Measurements from ENCODE around the gene GBP7.
A peak's percentile ranks its signal among the peaks of the same experiment; 100 is the strongest.

The GBP7 gene

DNA sequence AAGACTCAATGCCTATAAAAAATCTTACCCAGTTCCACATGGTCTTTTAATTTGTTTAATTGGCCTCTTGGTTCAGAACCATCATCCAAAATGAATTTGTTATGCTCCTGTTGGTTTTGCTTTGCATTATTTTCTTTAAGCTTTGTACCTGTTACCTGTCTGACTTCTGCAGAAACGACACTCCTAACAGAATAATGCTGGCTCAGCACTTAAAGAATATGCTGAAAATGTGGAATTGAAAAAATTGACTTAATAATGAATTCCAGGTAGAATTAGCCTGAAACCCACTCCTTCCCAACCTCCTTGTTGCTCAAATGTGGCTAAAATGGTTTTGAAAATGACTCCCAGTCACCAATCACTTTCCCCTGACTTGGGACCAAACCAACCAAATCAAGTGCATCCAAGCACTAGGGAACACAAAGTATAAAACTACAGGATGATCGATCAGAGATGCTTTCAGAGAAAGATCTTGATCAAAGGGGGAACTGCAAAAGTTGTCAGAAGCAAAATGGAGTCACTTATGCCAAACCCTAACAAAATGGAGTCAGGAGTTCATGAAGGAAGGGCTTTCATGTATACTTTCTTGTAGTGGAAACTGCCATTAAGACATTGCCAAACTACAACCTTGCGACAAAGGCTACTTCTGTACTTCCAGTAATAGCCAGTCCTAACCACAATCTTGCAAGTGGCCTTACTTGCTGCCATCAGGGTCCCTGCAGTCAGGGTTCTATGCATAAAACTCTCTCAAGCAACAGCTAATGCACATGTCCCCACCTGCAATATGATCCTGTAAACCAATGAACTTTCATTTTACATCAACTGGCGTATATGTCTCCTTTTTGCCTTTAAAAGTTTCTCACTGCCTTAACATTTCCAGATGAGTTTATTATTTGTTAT lies 5.4 kb downstream of the GBP7 start:
- Histone ChIP-seq H3K4me1 (ENCODE audit: control insufficient read depth, insufficient read depth, low read length) (peaks cover 7% of the 10 kb centered on the region), H3K9me3 (ENCODE audit: control insufficient read depth, low read length) (no peaks in the 10 kb centered on the region), H3K4me3 (ENCODE audit: low read length) (no peak overlapping the region), H3K27me3 (replicated peaks; ENCODE audit: control insufficient read depth, insufficient read depth, low read length) (no peaks in the 10 kb centered on the region), H3K36me3 (ENCODE audit: control insufficient read depth, insufficient read depth, low read length, severe bottlenecking) (no peaks in the 10 kb centered on the region), H3K9ac (ENCODE audit: low read length) (no peak overlapping the region)
- DNase-seq (ENCODE audit: low read depth): no peak

DNA sequence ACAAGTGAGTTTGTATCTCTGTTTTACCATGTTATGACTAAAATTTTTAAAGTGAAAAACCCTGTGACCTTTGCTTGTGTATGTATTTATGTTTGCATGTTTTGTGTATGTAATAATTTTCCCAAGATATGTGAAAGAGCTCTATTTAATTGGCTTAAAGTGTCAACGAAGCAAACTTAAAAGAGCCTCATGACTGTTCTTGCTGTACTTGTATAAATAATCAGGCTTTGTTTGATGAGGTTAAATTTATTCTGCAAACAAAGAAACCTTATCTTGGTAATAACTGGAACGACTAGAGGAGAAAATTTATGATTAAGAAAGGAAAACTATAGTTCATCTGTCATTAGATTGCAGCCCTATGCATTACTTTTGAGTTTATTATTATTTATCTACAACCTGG lies 6.6 kb downstream of the GBP7 start:
- no peak for DNase-seq (ENCODE audit: low read depth)
- Histone ChIP-seq H3K9ac (ENCODE audit: low read length) (no peak overlapping the region), H3K36me3 (ENCODE audit: control insufficient read depth, insufficient read depth, low read length, severe bottlenecking) (no peaks in the 10 kb centered on the region), H3K27me3 (replicated peaks; ENCODE audit: control insufficient read depth, insufficient read depth, low read length) (no peaks in the 10 kb centered on the region), H3K4me3 (ENCODE audit: low read length) (no peak overlapping the region), H3K9me3 (ENCODE audit: control insufficient read depth, low read length) (no peaks in the 10 kb centered on the region), H3K4me1 (ENCODE audit: control insufficient read depth, insufficient read depth, low read length) (peaks cover 7% of the 10 kb centered on the region)

DNA sequence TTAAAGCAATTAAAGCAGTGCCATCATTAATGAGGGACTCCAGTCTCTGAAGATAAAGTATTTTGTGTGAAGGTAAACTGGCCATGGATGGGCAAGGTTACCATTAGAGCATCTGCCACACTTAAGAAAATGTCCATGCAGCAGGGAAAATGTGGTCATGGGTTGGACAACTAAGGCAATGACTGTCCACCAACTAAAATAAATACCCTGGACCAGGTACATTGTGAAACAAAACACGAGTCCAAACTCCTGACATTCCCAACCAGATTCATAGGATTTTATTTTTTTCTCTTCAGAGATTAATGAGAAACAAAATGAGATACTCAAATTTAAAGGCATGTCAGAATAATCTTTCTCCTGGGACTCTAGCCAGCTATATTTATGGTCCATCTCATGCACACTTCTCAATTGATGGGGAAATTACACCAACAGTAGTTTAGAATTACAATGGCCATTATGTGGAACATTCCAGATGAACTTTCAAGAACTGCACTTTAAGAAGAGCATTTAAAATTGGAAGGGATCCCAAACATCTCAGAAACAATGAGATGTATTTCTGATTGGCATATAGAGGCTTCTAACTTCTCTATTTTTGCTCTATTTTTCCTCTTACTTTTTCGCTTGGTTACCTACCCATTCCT lies 8.1 kb downstream of the GBP7 start:
- peak; percentile 70 for DNase-seq (ENCODE audit: low read depth)
- H3K9ac ChIP-seq (ENCODE audit: low read length): no peak overlapping the region
- no peak overlapping the region for H3K4me3 ChIP-seq (ENCODE audit: low read length)
- no peaks in the 10 kb centered on the region for H3K27me3 ChIP-seq (replicated peaks; ENCODE audit: control insufficient read depth, insufficient read depth, low read length)
- no peaks in the 10 kb centered on the region for H3K36me3 ChIP-seq (ENCODE audit: control insufficient read depth, insufficient read depth, low read length, severe bottlenecking)
- H3K4me1 ChIP-seq (ENCODE audit: control insufficient read depth, insufficient read depth, low read length): peaks cover 7% of the 10 kb centered on the region
- no peaks in the 10 kb centered on the region for H3K9me3 ChIP-seq (ENCODE audit: control insufficient read depth, low read length)

DNA sequence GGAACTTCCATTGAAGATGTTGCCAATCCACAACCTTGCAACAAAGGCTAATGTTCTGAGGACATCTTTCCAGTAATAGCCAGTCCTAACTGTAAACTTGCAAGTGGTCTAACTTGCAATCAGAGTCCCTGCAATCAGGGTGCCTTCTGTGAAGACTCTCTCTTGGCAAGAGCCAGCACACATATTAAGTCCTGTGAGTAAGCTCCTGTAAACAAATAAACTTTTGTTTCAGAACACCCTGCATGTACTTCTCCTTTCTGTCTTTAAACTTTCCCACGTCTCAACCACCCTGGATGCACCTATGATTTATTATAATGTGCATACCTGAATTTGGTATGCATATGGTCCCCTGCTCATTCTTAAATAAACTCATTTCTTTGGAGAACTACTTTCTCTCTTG lies 9.1 kb downstream of the GBP7 start:
- H3K9me3 ChIP-seq (ENCODE audit: control insufficient read depth, low read length): no peaks in the 10 kb centered on the region
- DNase-seq (ENCODE audit: low read depth): peak; percentile 39
- peaks cover 7% of the 10 kb centered on the region for H3K4me1 ChIP-seq (ENCODE audit: control insufficient read depth, insufficient read depth, low read length)
- H3K36me3 ChIP-seq (ENCODE audit: control insufficient read depth, insufficient read depth, low read length, severe bottlenecking): no peaks in the 10 kb centered on the region
- no peak overlapping the region for H3K4me3 ChIP-seq (ENCODE audit: low read length)
- no peaks in the 10 kb centered on the region for H3K27me3 ChIP-seq (replicated peaks; ENCODE audit: control insufficient read depth, insufficient read depth, low read length)
- H3K9ac ChIP-seq (ENCODE audit: low read length): no peak overlapping the region

DNA sequence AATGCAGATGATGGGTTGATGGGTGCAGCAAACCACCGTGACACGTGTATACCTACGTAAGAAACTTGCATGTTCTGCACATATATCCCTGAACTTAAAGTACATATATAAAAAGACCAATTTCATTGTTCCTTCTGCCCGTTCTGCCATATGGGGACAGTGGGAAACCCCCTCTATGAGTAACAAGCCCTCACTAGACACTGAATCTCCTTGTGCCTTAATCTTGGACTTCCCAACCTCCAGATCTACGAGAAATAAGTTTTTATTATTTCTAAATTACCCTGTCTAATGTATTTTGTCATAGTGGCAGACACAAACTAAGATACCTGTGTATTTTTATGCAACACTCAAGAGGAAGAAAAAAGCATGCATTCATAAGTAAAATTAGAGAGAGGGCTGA lies 10.0 kb downstream of the GBP7 start:
- H3K36me3 ChIP-seq (ENCODE audit: control insufficient read depth, insufficient read depth, low read length, severe bottlenecking): no peaks in the 10 kb centered on the region
- no peak overlapping the region for H3K9ac ChIP-seq (ENCODE audit: low read length)
- H3K9me3 ChIP-seq (ENCODE audit: control insufficient read depth, low read length): peaks cover 3% of the 10 kb centered on the region
- no peaks in the 10 kb centered on the region for H3K27me3 ChIP-seq (replicated peaks; ENCODE audit: control insufficient read depth, insufficient read depth, low read length)
- DNase-seq (ENCODE audit: low read depth): no peak
- H3K4me3 ChIP-seq (ENCODE audit: low read length): no peak overlapping the region
- H3K4me1 ChIP-seq (ENCODE audit: control insufficient read depth, insufficient read depth, low read length): peaks cover 7% of the 10 kb centered on the region

DNA sequence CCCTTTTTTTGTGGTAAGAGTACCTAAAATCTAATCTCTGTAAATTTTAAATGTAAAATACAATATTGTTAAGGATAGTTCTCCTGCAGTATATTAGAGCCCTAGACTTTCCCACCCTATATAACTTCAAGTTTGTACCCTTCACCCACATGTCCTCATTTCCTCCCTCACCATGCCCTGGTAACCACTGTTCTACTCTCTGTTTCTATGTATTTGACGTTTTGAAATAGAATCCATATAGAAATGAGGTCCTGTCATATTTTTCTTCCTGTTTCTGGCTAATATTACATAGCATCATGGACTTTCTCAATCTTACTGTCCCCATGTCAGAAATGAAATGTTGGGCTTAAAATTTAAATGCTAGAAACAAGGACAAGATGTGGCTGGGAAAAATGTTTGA lies 24.8 kb downstream of the GBP7 start:
- Histone ChIP-seq H3K36me3 (ENCODE audit: control insufficient read depth, insufficient read depth, low read length, severe bottlenecking) (no peaks in the 10 kb centered on the region), H3K9me3 (ENCODE audit: control insufficient read depth, low read length) (no peaks in the 10 kb centered on the region), H3K4me1 (ENCODE audit: control insufficient read depth, insufficient read depth, low read length) (no peaks in the 10 kb centered on the region), H3K27me3 (replicated peaks; ENCODE audit: control insufficient read depth, insufficient read depth, low read length) (no peaks in the 10 kb centered on the region), H3K9ac (ENCODE audit: low read length) (no peak overlapping the region), H3K4me3 (ENCODE audit: low read length) (no peak overlapping the region)
- DNase-seq (ENCODE audit: low read depth): no peak

DNA sequence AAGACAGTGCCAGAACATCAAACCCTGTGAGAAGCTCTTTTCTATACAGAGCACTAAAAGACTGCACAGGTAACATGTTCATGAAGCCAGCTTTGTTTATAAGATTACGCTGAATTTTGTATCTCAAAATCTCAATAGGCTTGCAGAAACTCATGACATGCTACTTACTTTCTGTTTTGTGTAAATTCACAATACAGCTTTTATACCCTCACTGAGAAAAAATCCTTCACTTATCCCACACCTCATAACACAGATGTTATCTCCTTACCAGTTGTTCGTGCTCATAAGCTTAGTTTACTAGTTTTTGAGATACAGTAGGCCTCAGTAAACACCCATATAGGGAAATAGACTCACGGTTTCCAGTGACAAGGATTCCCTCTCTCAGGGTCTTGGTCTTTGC lies 25.8 kb downstream of the GBP7 start:
- Histone ChIP-seq H3K4me1 (ENCODE audit: control insufficient read depth, insufficient read depth, low read length) (no peaks in the 10 kb centered on the region), H3K9me3 (ENCODE audit: control insufficient read depth, low read length) (no peaks in the 10 kb centered on the region), H3K9ac (ENCODE audit: low read length) (no peak overlapping the region), H3K27me3 (replicated peaks; ENCODE audit: control insufficient read depth, insufficient read depth, low read length) (no peaks in the 10 kb centered on the region), H3K36me3 (ENCODE audit: control insufficient read depth, insufficient read depth, low read length, severe bottlenecking) (no peaks in the 10 kb centered on the region), H3K4me3 (ENCODE audit: low read length) (no peak overlapping the region)
- no peak for DNase-seq (ENCODE audit: low read depth)

DNA sequence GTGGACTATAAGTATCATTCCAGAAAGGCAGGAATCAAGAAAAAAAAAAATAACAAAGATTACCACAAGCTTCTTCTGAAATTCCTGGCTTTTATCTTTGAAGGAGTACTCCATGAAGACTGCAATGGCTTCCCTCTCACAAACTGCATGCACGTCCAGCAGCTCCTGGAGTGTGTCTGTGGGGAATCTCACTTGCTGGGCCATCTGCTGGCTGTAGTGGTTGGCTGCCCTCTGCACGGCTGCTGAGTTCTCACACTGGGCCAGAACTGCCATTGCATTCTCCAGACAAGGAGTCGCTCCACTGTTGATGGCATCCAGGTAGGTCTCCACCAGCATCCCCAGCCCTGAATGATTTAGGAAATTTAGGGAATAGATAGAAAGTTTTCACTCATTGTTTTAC lies 26.6 kb downstream of the GBP7 start:
- no peak overlapping the region for H3K9ac ChIP-seq (ENCODE audit: low read length)
- no peaks in the 10 kb centered on the region for H3K36me3 ChIP-seq (ENCODE audit: control insufficient read depth, insufficient read depth, low read length, severe bottlenecking)
- no peaks in the 10 kb centered on the region for H3K4me1 ChIP-seq (ENCODE audit: control insufficient read depth, insufficient read depth, low read length)
- no peak for DNase-seq (ENCODE audit: low read depth)
- H3K9me3 ChIP-seq (ENCODE audit: control insufficient read depth, low read length): no peaks in the 10 kb centered on the region
- H3K4me3 ChIP-seq (ENCODE audit: low read length): no peak overlapping the region
- no peaks in the 10 kb centered on the region for H3K27me3 ChIP-seq (replicated peaks; ENCODE audit: control insufficient read depth, insufficient read depth, low read length)

DNA sequence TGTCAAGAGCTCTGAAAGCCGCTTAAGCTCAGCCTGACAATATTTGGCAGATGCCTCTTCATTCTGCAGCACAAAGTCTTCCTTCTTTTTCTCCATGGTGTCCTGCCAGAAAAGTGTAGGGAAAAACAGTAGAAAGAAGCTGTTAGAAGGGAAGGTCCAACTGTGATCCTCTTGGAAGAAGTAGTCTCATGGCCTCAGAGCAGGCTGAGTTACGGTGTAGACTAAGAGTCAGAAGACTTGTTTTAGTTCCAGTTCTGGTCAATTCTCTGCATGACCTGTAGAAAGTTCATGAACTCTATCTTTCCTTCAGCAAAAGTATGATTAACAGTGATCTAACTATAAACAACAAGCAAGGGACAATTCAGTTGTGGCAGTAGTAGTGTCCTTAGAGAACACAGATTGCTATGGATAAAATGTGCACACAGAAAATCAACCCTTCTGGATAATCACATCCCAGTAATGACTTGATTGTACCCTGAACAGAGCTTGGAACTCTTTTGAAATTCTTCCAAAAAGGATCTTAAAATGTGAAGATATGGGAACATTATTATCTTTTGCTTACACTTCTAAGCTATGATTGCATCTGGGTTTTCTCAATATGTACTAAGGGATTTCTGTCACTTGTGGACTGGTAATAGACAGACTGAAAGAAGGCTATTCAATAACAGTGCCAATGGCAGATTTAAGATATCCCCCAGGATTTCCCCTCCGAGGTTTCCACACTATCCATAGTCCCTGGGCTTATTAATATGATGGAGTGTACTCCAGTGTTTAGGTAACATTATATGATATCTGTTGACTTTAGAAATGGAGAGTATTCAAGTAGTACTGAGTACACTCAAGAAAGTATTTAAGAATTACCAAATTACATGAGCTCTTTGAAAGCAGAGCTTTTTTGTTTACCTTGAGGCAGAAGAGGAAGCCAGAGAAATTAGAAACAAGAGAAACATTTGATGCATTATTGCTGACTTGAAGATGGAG lies 27.8 kb downstream of the GBP7 start:
- no peak overlapping the region for H3K9ac ChIP-seq (ENCODE audit: low read length)
- DNase-seq (ENCODE audit: low read depth): no peak
- no peaks in the 10 kb centered on the region for H3K4me1 ChIP-seq (ENCODE audit: control insufficient read depth, insufficient read depth, low read length)
- no peaks in the 10 kb centered on the region for H3K36me3 ChIP-seq (ENCODE audit: control insufficient read depth, insufficient read depth, low read length, severe bottlenecking)
- H3K4me3 ChIP-seq (ENCODE audit: low read length): no peak overlapping the region
- H3K9me3 ChIP-seq (ENCODE audit: control insufficient read depth, low read length): no peaks in the 10 kb centered on the region
- no peaks in the 10 kb centered on the region for H3K27me3 ChIP-seq (replicated peaks; ENCODE audit: control insufficient read depth, insufficient read depth, low read length)

DNA sequence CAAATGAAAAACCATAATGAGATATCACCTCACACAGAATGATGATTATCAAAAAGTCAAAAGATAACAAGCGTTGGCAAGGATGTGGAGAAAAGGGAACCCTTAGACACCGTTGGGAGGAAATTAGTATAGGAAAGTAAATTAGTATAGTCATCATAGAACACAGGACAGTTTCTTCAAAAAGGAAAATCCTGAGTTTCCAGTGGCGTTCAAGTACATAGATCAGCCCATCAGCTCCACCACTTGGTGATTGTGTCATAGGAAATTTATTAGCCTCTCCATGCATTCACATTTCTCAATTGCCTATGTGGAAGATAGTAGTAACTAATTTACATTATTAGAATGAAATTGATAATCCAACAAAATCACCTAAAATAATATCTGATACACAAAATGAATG lies 29.1 kb downstream of the GBP7 start:
- H3K36me3 ChIP-seq (ENCODE audit: control insufficient read depth, insufficient read depth, low read length, severe bottlenecking): no peaks in the 10 kb centered on the region
- no peaks in the 10 kb centered on the region for H3K4me1 ChIP-seq (ENCODE audit: control insufficient read depth, insufficient read depth, low read length)
- H3K9ac ChIP-seq (ENCODE audit: low read length): no peak overlapping the region
- H3K27me3 ChIP-seq (replicated peaks; ENCODE audit: control insufficient read depth, insufficient read depth, low read length): no peaks in the 10 kb centered on the region
- no peaks in the 10 kb centered on the region for H3K9me3 ChIP-seq (ENCODE audit: control insufficient read depth, low read length)
- H3K4me3 ChIP-seq (ENCODE audit: low read length): no peak overlapping the region
- no peak for DNase-seq (ENCODE audit: low read depth)

DNA sequence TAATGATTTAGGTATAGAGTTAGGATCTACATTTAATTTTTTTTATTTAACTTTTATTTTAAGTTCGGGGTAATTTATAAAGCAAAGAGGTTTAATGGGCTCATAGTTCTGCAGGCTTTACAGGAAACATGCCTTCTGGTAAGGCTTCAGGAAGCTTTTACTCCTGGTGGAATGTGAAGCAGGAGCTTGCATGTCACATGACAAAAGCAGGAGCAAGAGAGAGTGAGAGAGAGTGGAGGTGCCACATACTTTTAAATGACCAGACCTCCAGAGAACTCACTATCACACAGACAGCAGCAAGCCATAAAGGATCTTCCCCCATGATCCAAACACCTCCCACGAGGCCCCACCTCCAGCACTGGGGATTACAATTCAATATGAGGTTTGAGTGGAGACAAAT lies 32.3 kb downstream of the GBP7 start:
- H3K4me1 ChIP-seq (ENCODE audit: control insufficient read depth, insufficient read depth, low read length): no peaks in the 10 kb centered on the region

More for the DNA sequence above, 32.3 kb downstream of the GBP7 start:
- no peaks in the 10 kb centered on the region for H3K27me3 ChIP-seq (replicated peaks; ENCODE audit: control insufficient read depth, insufficient read depth, low read length)
- no peaks in the 10 kb centered on the region for H3K9me3 ChIP-seq (ENCODE audit: control insufficient read depth, low read length)
- no peaks in the 10 kb centered on the region for H3K36me3 ChIP-seq (ENCODE audit: control insufficient read depth, insufficient read depth, low read length, severe bottlenecking)
- DNase-seq (ENCODE audit: low read depth): no peak
- H3K9ac ChIP-seq (ENCODE audit: low read length): no peak overlapping the region
- H3K4me3 ChIP-seq (ENCODE audit: low read length): no peak overlapping the region

All from adipocyte (in vitro differentiated cells).